ENCODE data around the gene AK9.
"Not testable (repeated sequence)": the region's sequence is repeated elsewhere in the genome, so short reads cannot be mapped to it uniquely, and the experiment has no call there.

Gene AK9

DNA sequence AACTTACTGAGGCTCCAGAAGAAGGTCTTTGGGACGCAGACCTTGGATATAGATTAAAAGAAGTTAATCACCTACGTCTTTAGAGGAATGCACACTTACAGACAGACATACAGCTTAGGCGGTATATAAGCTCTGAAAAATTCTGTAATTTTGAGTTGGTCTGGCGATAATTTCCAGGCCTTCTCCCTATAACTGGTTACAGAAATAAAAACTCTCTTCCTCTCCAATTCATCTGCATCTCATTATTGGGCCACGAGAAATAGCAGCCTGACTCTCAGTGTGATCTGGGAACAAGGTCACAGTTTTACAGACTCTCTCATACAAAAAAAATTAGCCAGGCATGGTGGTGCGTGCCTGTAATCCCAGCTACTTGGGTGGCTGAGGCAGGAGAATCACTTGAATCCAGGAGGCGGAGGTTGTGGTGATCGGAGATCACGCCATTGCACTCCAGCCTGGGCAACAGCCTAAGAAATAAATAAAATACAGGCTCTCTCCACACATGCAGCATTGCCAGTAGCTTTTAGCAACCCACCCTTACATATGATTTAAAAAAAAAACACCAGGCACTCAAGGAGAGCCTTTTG lies 212.7 kb downstream of the AK9 start:
- no peak for DNase-seq

DNA sequence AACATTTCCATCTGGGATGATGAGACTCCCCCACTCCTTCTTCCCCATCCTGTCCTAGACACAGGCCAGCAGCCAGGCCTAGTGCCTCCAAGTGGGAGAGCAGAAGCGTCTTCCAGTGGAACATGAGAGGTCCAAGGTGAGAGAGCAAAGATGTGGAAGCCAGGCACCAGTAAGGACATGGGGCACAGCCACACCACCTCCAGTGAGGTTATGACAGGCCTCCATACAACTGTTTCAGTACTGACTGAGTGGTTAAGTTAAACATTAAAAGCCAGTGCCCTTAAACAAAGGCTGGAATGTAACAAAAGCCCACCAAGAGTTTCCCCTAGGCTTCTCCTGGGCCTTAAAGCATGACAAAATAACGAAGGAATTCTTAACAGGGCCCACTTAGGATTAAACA lies 213.3 kb downstream of the AK9 start:
- DNase-seq: no peak

DNA sequence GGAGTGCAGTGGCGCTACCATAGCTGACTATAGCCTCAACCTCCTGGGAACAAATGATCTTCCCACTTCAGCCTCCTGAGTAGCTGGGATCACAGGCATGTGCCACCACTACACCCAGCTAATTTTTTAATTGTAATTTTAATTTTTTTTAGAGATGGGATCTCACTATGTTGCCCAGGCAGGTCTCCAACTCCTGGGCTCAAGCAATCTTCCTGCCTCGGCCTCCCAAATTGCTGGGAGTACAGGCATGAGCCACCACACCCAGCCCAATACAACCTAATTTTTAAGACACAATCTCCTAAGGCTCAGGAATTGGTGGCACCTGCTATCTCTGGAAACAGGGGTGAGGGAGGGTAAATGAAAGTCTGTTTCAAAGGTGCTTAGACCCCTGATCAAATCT lies 213.8 kb downstream of the AK9 start:
- no peak for DNase-seq

DNA sequence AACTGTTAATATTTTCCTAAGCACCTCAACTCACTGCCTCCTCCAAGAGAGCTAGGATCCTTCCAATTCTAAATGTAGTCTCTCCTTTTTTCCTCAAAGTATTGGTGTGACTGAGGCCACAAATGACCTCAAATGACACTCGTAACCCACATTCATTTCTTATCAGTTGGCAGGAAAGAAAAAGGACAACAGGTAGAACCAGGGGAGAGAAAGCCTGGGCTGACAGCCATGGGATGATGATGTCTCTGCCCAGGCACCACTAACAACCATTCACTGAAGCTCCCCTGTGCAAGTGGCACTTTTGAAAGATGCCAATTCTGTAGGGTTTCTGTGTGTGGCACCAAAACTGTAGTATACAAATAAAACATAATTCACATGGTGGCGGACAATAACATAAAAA lies 215.4 kb downstream of the AK9 start:
- DNase-seq: no peak

DNA sequence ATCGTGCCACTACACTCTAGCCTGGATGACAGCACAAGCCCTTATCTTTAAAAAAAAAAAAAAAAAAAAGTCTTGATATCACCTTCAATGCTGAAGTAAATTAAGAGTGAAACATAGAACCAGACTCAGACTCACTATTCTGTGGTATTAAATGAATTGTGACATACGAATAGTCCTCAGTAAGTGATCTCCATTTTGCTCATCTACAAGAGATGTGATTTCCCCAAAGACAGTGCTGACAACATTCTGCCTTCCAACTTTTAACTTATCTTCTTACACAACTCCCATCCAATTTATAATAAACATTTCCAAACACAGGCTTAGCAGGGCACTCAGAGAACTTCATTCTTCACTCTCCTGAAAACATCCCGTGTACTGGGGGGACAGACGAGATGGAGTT lies 216.0 kb downstream of the AK9 start:
- DNase-seq: no peak

DNA sequence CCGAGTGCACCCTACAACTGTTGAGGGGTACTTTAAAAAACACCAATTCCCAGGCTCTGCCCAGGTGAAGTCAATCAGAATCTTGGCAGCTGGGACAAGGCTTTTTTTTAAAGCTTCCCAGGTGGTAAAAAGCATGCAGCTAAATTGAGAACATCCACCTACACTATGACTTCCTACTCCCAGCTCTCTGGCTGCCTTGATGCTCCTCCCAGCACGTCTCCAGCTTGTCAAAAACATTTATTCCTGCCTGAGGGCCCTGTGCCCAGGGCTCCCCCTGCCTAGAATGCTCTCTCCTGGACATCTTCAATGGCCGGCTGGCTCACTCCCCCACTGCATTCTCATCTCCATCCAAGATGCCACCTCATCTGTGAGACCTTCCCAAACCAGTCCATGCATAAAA lies 217.9 kb downstream of the AK9 start:
- no peak for DNase-seq

DNA sequence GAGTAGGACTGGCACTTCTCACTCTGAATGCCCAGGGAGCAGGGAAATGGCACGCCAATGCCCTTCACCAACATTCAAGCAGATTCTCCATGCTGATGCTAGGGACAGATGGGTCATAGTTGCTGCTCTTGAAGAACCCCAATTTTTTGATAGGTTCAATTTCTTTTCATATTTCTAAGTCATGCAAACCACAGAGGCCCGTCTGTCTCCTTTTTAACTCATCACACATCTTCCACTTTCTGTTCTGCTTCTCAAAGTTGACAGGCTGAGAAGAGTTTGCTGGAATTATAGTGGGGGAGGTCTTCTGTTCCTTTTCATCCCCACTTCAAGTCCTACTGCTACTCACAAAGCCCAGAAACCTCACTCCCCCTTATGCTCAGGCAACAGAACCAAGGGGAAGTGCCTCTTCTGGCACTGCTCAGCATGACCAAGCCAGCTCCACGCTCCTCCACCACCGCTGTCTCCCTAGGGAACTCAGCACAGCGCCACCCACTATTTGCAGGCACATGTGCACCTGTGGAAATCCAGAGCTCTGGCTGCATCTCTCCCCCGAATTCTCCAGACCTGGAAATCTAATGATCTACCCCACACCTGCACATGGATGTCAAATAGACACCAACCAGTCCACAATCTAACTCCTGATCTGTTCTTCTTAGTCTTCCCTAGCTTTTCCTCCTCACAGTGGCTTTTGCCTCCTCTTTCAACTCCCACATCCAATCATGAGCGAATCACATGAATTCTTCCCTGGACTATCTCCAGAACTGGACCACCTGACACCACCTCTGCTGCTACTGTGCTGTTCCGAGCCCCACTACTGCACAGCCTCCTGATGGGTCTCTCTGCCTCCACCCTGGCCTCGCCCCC lies 218.6 kb downstream of the AK9 start:
- DNase-seq: no peak

DNA sequence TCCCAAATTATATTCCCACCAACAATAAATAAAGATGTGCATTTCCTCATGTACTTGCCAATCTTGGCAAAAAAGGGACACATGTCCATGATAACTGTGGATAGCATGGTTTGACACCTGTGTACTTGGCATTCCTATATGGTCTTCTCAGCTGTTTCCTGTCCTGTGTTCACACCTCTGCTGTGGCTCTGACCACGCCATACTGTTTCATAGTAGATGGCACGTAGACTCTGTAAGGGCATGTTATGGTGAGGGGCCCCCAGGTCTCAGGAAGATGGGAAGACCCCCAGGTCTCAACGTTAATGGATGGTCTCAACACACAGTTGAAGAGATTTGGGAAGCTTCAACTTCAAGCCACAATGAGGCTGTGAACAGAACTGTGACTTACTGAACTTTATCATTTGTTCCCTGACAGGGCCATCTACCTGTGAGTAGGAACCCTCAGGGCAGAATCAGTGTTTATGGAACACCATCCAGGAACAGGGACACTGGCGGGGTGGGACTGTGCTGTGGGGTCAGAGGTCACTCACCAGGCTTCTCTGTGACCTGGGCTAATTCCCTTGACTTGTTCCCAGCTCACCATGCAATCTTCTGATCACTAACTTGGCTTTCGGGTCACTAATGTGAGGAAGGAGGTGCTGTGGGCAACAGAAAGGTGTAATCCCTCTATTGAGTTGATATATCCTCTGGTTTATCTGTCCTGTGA lies 219.7 kb downstream of the AK9 start:
- no peak for DNase-seq

DNA sequence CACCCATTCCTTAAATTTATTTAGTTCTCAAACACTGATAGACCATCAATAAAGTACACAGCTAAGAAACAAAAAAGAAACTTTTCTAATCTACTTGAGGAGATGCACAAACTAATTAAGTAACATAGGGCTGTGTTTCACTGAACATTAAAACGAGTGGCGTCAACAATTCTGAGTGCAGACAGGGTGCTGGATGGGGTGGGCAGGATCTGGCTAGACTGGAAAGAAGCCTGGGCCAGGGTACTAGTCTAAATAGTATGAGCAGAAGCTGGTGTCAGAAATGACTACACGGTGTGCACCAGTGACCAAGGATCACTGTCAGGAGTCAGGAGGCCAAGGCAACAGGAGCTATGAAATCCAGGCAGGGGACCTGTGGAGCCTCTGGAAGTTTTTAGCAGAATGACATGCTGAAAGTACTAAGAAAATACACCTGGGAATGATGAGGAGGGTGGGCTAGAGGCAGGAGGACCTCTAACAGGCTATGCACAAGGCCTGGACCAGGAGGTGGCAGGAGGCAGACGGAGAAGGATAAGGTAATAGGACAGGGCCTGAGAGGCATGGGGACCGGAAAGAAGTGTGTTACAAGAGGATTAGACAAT lies 221.3 kb downstream of the AK9 start:
- no peak for DNase-seq

DNA sequence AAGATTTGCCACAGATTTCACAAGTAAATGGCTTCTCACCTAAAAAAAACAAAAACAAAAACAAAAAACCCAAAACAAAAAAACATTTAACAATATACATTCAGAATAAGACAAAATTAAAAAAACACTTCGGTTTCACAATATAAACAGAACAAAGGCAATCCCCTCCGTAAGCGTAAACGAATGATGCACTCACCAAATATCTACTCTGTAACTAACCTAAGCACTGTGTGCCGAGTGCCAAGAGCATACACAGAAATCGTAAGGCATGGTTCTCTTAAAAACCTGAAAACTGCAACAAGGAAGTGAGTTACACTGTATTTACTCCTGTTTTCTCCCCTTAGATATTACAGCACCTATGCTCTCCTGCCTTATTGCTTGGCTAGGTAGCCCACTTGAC lies 223.3 kb downstream of the AK9 start:
- no peak for DNase-seq

DNA sequence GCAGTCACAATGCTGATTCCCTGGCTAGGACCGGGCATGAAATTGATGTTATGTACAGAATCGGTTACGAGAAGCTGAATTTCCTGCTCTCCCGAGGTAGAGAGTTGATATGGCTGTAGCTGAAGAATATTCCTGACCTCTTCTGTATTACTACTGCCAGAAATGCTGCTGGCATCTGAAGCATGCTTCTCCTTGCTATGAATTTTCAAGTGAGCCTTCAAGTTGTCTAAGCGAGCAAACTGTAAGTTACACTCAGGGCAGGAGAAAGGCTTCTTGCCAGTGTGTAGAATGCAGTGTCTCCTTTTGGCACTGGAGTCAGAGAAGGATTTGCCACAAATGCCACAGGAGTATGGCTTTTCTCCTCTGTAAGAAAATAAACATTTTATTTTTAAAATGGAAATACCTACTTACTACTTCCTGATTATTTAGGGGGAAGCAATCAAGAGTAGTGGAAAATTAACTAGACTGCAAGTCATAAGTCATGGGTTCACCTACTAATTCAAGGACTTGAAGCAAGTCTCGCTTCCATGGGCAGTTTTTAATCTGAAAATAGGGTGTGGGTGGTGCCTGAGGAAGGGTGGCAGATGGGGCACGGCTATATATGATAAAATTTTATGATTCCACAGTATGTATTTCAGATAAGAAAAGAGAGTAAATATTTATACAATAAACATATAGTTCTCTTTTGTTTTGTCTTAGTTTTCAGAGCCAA lies 224.6 kb downstream of the AK9 start:
- DNase-seq: no peak

DNA sequence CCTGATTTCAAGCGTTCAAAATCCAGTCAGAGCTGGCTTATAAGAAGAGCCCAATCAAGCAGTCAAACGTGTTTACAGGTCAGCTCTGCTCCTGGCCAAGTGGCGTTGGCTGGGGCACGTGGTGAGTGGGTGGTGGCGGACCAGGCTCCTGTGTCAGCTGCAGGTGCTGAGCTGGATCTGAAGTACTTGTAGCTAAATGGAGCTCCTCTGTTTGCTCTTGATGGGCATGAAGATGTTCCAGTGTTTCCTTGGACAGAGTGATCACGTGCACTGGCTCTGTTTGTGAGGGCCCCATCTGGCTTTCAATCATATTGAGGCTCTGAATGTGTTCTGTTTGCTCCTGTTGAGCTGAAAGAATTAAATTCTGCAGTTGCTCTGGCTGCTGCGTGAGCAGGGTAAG lies 225.2 kb downstream of the AK9 start:
- DNase-seq: no peak

DNA sequence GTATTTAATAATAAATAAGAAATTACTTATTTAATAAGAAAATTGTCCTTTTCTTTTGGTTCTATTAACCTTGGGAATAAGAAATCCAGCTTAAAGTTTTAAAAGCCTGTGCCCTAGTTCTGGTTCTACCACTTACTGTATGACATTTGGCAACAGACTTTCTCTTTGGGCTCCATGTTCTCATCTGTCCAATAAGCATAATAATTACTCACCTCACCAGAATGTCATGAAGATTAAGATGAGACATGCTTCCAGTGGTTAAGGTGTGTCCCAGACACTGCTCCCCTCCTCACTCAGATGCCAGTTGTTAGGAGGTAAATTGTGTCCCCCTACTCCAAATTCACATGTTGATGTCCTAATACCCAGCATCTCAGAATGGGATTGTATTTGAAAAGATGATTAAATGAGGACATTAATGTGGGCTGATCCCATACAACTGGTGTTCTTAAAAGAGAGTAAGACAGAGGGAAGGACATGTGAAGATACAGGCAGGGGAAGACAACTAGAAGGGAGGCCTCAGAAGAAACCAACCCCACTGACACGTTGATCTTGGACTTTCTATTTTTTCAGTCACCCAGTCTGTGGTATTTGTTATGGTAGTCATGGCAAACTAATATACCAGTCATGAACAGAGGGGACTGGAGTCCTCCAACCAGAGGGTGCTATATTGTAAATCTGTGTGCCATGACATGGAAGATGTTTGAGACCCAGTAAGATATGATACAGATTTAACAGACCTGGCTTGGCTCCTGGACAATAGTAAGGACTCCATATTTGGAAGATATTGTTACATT lies 229.1 kb downstream of the AK9 start:
- DNase-seq: no peak

DNA sequence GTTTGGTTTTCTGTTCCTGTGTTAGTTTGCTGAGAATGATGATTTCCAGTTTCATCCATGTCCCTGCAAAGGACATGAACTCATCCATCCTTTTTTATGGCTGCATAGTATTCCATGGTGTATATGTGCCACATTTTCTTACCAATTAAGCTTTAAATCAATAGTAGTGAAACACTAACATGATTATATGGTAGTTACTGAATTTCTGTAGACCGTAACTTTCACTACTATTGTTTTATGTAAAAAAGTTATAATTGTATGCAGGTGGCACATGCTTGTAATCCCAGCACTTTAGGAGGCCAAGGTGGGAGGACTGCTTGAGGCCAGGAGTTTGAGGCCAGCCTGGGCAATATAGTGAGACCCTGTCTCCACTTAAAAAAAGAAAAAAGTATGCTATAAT lies 229.8 kb downstream of the AK9 start:
- not testable (repeated sequence) for DNase-seq

DNA sequence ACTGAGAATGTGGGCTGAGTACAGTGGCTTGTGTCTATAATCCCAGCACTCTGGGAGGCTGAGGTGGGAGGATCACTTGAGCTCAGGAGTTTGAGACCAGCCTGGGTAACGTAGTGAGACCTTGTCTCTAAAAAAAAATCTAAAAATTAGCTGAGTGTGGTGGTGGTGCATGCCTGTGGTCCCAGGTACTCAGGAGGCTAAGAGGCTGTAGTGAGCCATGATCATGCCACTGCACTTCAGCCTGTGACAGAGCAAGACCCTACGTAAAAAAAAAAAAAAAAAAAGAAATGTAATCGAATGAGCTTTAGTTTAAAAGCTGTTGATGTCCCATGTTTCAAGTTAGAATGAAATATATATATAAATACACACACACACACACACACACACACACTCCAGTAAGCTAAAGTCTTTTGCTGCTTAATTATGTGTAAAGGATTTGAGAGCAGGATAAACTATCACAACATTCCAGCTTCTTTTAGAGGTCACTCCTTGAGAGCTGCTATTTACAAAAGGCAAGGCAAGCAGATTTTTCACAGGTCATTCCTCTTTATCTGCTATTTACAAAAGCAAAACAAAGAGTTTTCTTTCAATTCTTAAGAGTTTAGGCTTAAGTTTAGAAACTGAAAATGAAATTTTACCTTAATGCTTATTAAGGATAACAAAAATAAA lies 230.7 kb downstream of the AK9 start:
- no peak for DNase-seq

DNA sequence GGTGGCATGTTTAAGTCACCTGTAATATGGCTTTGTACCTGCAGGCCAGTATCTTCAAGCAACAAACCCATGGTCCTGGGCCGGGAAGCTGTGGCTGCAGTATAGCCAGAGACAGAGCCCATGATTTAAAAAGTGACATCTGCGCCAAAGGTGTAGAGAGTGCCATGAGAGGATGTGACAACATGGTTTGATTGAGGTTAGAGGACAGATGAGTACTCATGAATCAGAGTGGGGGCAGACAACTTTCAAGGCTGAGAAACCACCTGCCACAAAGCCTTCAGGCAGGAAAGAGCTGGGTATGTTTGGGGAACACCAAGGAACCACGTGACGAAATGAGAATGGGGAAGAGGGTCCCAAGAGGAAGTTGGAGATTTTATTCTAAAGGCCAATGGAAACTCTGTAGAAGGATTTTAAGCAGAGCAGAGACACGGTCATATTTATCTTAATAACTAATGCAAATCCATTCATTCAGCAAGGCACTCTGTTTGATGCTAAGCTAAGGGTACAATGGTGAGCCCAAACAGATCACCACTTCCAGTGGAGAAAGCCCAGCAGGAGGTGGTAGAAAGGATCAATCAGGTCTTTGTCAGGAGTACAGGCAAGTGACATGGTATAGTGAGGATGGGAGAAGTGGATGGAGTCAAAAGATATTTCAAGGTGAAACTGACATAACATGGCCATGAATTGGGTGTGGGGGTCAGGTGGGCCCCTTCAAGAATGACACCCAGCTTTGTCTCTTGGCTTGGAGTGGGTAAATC lies 232.0 kb downstream of the AK9 start:
- no peak for DNase-seq

DNA sequence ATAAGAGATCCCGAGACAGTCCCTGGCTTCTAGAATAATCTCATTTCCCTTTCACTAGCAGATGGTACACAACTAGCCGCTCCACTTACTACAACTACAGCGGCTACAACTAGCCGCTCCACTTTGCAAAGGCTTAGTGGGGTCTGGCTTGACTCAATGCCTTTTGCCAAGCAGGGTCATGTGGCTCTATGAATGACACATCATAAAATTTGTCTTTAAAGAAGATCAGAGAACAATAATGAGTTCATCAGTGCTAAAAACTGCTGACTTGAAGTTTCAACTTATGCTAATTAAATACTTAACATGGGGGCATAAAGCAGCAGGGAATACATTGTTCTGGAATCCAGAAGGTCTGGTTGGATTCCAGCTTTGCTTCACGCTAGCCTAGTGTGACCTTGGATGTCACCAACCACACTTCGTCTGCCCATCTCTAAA lies 233.4 kb downstream of the AK9 start:
- no peak for DNase-seq

DNA sequence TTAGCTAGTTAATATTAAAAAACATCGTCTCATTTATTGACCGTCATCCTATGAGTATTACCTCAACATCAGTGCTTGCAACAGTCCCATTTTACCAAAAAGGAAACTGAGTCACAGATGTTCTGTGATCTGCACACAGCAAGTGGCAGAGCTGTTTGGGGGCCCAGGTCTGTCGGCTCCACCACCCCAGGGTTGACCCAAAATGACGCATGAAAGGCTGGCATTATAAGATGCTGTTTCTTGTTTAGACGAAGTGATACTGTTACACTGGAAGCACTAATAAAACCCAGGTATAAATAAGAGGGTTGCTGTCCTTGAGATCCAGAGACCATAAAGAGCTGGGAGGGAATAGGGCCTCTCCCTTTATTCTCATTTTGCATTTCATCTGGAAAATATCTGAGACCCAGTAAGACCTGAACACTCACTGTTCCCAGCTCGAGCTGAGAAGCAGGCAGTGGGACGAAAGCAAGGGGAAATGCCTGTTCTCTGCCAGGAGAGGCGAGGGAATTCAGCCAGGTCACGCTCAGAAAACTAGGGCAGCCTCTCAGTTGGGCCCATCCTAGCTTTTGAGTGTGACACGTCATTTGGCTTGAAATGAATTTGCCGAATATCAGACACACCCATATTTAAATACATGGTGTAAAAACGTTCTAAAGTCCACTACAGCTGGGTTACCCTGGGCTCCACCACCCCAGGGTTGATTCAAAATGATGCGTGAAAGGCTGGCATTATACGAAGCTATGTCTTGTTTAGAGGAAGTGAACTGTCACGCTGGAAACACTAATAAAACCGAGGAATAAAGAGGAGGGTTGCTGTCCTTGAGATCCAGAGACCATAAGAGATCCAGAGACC lies 234.1 kb downstream of the AK9 start:
- DNase-seq: no peak

DNA sequence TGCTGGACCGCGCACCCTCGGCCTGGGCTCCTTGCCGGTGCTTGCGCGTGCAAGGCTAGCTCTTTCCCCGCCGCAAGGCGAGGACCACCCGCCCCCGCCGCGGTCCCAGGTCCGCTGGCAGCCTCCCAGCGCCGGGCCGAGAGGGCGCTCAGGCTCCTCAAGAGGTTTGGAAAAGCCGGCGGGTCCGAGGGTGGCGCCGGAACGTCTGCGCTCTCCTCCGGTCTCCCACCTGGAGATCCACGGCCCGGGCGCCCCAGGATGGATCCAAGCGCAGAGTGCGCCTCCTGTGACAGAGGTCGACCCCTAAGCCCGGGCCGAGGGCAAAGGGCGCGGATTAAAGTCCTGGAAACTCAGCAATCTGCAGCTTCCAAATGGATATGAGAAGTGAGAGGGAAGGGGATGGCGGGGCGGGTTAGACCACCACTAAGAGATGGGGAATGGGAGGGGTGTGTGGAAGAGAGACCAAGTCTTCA lies 234.9 kb downstream of the AK9 start:
- no peak for DNase-seq

Measured in OCI-M1 (cell line).